HEK293 (cell line): ENCODE results near the gene RRP7A.

ENCODE experiments used
- EGR2 ChIP-seq: fragments of 450-650 bp; formaldehyde crosslinking; IDR thresholded peaks from 2 replicates; pipeline ENCODE4 v1.5.1; 2016; ENCODE audit warnings: low read depth, missing biosample characterization, missing genetic modification characterization
- GFI1B ChIP-seq: fragments of 450-650 bp; formaldehyde crosslinking; IDR thresholded peaks from 2 replicates; pipeline ENCODE4 v1.5.1; 2016; ENCODE audit warnings: missing biosample characterization, missing genetic modification characterization
- KLF1 ChIP-seq: fragments of 450-650 bp; formaldehyde crosslinking; IDR thresholded peaks from 2 replicates; pipeline ENCODE4 v1.5.1; 2016; ENCODE audit warnings: missing biosample characterization, missing genetic modification characterization
- KLF16 ChIP-seq: fragments of 450-650 bp; formaldehyde crosslinking; IDR thresholded peaks from 2 replicates; pipeline ENCODE4 v1.5.1; 2017; ENCODE audit warnings: missing biosample characterization, missing genetic modification characterization
- KLF8 ChIP-seq: fragments of 450-650 bp; formaldehyde crosslinking; IDR thresholded peaks from 2 replicates; pipeline ENCODE4 v1.5.1; 2016; ENCODE audit warnings: missing biosample characterization, missing genetic modification characterization
- PATZ1 ChIP-seq: fragments of 450-650 bp; formaldehyde crosslinking; IDR thresholded peaks from 2 replicates; pipeline ENCODE4 v1.5.1; 2016; ENCODE audit warnings: missing biosample characterization, missing genetic modification characterization
- PRDM1 ChIP-seq: fragments of 450-650 bp; formaldehyde crosslinking; IDR thresholded peaks from 2 replicates; pipeline ENCODE4; 2016; ENCODE audit warnings: missing biosample characterization, missing genetic modification characterization
- WT1 ChIP-seq: fragments of 450-650 bp; formaldehyde crosslinking; IDR thresholded peaks from 2 replicates; pipeline ENCODE4 v1.5.1; 2016; ENCODE audit warnings: missing biosample characterization, missing genetic modification characterization
- ZBTB20 ChIP-seq: fragments of 450-650 bp; formaldehyde crosslinking; IDR thresholded peaks from 2 replicates; pipeline ENCODE4 v1.5.1; 2016; ENCODE audit warnings: missing biosample characterization, missing genetic modification characterization
- ZBTB21 ChIP-seq: fragments of 450-650 bp; formaldehyde crosslinking; IDR thresholded peaks from 2 replicates; pipeline ENCODE4 v1.5.1; 2017; ENCODE audit warnings: missing biosample characterization, missing genetic modification characterization
- ZBTB7A ChIP-seq: fragments of 450-650 bp; formaldehyde crosslinking; IDR thresholded peaks from 2 replicates; pipeline ENCODE4 v1.5.1; 2016; ENCODE audit warnings: low read depth, missing biosample characterization, missing genetic modification characterization
- ZFHX2 ChIP-seq: fragments of 450-650 bp; formaldehyde crosslinking; conservative IDR thresholded peaks from 2 replicates; pipeline ENCODE4 v1.5.1; 2016; ENCODE audit warnings: missing biosample characterization, missing genetic modification characterization
- ZNF10 ChIP-seq: fragments of 450-650 bp; formaldehyde crosslinking; IDR thresholded peaks from 2 replicates; pipeline ENCODE4 v1.5.1; 2017; ENCODE audit warnings: missing biosample characterization, missing genetic modification characterization
- ZNF121 ChIP-seq: fragments of 450-650 bp; formaldehyde crosslinking; IDR thresholded peaks from 2 replicates; pipeline ENCODE4 v1.5.1; 2016; ENCODE audit warnings: missing biosample characterization, missing genetic modification characterization
- ZNF16 ChIP-seq: fragments of 450-650 bp; formaldehyde crosslinking; IDR thresholded peaks from 2 replicates; pipeline ENCODE4 v1.5.1; 2016; ENCODE audit warnings: low read depth, missing biosample characterization, missing genetic modification characterization
- ZNF221 ChIP-seq: fragments of 450-650 bp; formaldehyde crosslinking; IDR thresholded peaks from 2 replicates; pipeline ENCODE4 v1.5.1; 2017; ENCODE audit warnings: missing biosample characterization, missing genetic modification characterization, borderline replicate concordance
- ZNF248 ChIP-seq: fragments of 450-650 bp; formaldehyde crosslinking; IDR thresholded peaks from 2 replicates; pipeline ENCODE4 v1.5.1; 2017; ENCODE audit warnings: missing biosample characterization, missing genetic modification characterization
- ZNF292 ChIP-seq: fragments of 450-650 bp; formaldehyde crosslinking; IDR thresholded peaks from 2 replicates; pipeline ENCODE4 v1.5.1; 2016; ENCODE audit warnings: low read depth, missing biosample characterization, missing genetic modification characterization, borderline replicate concordance
- ZNF335 ChIP-seq: fragments of 450-650 bp; formaldehyde crosslinking; conservative IDR thresholded peaks from 2 replicates; pipeline ENCODE4 v1.5.1; 2016; ENCODE audit warnings: missing biosample characterization, missing genetic modification characterization
- ZNF341 ChIP-seq: fragments of 450-650 bp; formaldehyde crosslinking; IDR thresholded peaks from 2 replicates; pipeline ENCODE4; 2016; ENCODE audit warnings: low read depth, missing biosample characterization, missing genetic modification characterization
- ZNF501 ChIP-seq: fragments of 450-650 bp; formaldehyde crosslinking; IDR thresholded peaks from 2 replicates; pipeline ENCODE4 v1.5.1; 2016; ENCODE audit warnings: missing biosample characterization, missing genetic modification characterization
- ZNF561 ChIP-seq: fragments of 450-650 bp; IDR thresholded peaks from 2 replicates; pipeline ENCODE4 v1.5.1; 2018; ENCODE audit warnings: missing biosample characterization, missing genetic modification characterization, borderline replicate concordance
- ZNF664 ChIP-seq: fragments of 450-650 bp; formaldehyde crosslinking; IDR thresholded peaks from 2 replicates; pipeline ENCODE4 v1.5.1; 2016; ENCODE audit warnings: missing biosample characterization, missing genetic modification characterization
- ZNF701 ChIP-seq: fragments of 450-650 bp; formaldehyde crosslinking; IDR thresholded peaks from 2 replicates; pipeline ENCODE4 v1.5.1; 2016; ENCODE audit warnings: missing biosample characterization, missing genetic modification characterization
- TF ChIP-seq, protein P1 (sequence below): sonication (generic); formaldehyde crosslinking; IDR thresholded peaks from 2 replicates; pipeline ENCODE4 v1.8.1; 2022; ENCODE audit warnings: mild to moderate bottlenecking, moderate library complexity, missing genetic modification reagents
- TF ChIP-seq, protein P2 (sequence below): fragments of 450-650 bp; formaldehyde crosslinking; IDR thresholded peaks from 2 replicates; pipeline ENCODE4 v1.5.1; 2016; ENCODE audit warnings: missing biosample characterization, missing genetic modification characterization
- TF ChIP-seq, protein P3 (sequence below): fragments of 450-650 bp; formaldehyde crosslinking; IDR thresholded peaks from 2 replicates; pipeline ENCODE4 v1.5.1; 2016; ENCODE audit warnings: missing biosample characterization, missing genetic modification characterization
- TF ChIP-seq, protein P4 (sequence below): fragments of 450-650 bp; formaldehyde crosslinking; optimal IDR thresholded peaks from 2 replicates; pipeline ENCODE3; 2016; ENCODE audit warnings: missing biosample characterization, mild to moderate bottlenecking, missing genetic modification characterization
- TF ChIP-seq, protein P5 (sequence below): fragments of 450-650 bp; formaldehyde crosslinking; IDR thresholded peaks from 2 replicates; pipeline ENCODE4 v1.5.1; 2016; ENCODE audit warnings: missing biosample characterization, missing genetic modification characterization

RRP7A gene

GRCh38 chr22:42553475-42554361 is 34.1 kb upstream of the RRP7A start, which contains the start of gene SERHL2 (continued):
- TF ChIP-seq ZNF561 (tag by site-specific recombination), result no peak
- peak; percentile 72 for TF ChIP-seq KLF8 (tag by site-specific recombination)
- no peak for TF ChIP-seq GFI1B (tag by site-specific recombination)
- TF ChIP-seq ZFHX2 (tag by site-specific recombination), result peak; percentile 91
- peak; percentile 52; the same call in 1 of the 2 replicates for TF ChIP-seq ZNF335 (tag by site-specific recombination)
- no peak for TF ChIP-seq ZNF701 (tag by site-specific recombination)
- TF ChIP-seq ZBTB20, result peak; percentile 89
- peak; percentile 85 for TF ChIP-seq ZNF121
- TF ChIP-seq ZNF10, result no peak
- TF ChIP-seq ZBTB7A (tag by site-specific recombination), result peak; percentile 55; the same call in 1 of the 2 replicates
- no peak for TF ChIP-seq ZNF248
- TF ChIP-seq, protein P1, sequence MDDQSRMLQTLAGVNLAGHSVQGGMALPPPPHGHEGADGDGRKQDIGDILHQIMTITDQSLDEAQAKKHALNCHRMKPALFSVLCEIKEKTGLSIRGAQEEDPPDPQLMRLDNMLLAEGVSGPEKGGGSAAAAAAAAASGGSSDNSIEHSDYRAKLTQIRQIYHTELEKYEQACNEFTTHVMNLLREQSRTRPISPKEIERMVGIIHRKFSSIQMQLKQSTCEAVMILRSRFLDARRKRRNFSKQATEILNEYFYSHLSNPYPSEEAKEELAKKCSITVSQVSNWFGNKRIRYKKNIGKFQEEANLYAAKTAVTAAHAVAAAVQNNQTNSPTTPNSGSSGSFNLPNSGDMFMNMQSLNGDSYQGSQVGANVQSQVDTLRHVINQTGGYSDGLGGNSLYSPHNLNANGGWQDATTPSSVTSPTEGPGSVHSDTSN (CRISPR knock-in tag), result 0 out of 2 replicates have a peak, but pooled peaks have one; percentile 33
- TF ChIP-seq EGR2 (tag by site-specific recombination), result peak; percentile 80
- TF ChIP-seq, protein P2, sequence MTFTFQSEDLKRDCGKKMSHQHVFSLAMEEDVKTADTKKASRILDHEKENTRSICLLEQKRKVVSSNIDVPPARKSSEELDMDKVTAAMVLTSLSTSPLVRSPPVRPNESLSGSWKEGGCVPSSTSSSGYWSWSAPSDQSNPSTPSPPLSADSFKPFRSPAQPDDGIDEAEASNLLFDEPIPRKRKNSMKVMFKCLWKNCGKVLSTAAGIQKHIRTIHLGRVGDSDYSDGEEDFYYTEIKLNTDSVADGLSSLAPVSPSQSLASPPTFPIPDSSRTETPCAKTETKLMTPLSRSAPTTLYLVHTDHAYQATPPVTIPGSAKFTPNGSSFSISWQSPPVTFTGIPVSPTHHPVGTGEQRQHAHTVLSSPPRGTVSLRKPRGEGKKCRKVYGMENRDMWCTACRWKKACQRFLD (tag by site-specific recombination), result no peak
- TF ChIP-seq, protein P3, sequence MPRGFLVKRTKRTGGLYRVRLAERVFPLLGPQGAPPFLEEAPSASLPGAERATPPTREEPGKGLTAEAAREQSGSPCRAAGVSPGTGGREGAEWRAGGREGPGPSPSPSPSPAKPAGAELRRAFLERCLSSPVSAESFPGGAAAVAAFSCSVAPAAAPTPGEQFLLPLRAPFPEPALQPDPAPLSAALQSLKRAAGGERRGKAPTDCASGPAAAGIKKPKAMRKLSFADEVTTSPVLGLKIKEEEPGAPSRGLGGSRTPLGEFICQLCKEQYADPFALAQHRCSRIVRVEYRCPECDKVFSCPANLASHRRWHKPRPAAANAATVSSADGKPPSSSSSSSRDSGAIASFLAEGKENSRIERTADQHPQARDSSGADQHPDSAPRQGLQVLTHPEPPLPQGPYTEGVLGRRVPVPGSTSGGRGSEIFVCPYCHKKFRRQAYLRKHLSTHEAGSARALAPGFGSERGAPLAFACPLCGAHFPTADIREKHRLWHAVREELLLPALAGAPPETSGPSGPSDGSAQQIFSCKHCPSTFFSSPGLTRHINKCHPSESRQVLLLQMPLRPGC (tag by site-specific recombination), result no peak
- peak; percentile 75 for TF ChIP-seq KLF1 (tag by site-specific recombination)
- TF ChIP-seq WT1 (tag by site-specific recombination), result no peak
- TF ChIP-seq PATZ1 (tag by site-specific recombination), result peak; percentile 87
- no peak for TF ChIP-seq ZNF341 (tag by site-specific recombination)
- no peak for TF ChIP-seq ZNF16 (tag by site-specific recombination)
- TF ChIP-seq, protein P4, sequence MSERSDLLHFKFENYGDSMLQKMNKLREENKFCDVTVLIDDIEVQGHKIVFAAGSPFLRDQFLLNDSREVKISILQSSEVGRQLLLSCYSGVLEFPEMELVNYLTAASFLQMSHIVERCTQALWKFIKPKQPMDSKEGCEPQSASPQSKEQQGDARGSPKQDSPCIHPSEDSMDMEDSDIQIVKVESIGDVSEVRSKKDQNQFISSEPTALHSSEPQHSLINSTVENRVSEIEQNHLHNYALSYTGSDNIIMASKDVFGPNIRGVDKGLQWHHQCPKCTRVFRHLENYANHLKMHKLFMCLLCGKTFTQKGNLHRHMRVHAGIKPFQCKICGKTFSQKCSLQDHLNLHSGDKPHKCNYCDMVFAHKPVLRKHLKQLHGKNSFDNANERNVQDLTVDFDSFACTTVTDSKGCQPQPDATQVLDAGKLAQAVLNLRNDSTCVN (tag by site-specific recombination), result peak; percentile 64
- no peak for TF ChIP-seq PRDM1
- no peak for TF ChIP-seq ZNF292 (tag by site-specific recombination)
- TF ChIP-seq ZBTB21 (tag by site-specific recombination), result no peak
- no peak for TF ChIP-seq ZNF664 (tag by site-specific recombination)
- TF ChIP-seq, protein P5, sequence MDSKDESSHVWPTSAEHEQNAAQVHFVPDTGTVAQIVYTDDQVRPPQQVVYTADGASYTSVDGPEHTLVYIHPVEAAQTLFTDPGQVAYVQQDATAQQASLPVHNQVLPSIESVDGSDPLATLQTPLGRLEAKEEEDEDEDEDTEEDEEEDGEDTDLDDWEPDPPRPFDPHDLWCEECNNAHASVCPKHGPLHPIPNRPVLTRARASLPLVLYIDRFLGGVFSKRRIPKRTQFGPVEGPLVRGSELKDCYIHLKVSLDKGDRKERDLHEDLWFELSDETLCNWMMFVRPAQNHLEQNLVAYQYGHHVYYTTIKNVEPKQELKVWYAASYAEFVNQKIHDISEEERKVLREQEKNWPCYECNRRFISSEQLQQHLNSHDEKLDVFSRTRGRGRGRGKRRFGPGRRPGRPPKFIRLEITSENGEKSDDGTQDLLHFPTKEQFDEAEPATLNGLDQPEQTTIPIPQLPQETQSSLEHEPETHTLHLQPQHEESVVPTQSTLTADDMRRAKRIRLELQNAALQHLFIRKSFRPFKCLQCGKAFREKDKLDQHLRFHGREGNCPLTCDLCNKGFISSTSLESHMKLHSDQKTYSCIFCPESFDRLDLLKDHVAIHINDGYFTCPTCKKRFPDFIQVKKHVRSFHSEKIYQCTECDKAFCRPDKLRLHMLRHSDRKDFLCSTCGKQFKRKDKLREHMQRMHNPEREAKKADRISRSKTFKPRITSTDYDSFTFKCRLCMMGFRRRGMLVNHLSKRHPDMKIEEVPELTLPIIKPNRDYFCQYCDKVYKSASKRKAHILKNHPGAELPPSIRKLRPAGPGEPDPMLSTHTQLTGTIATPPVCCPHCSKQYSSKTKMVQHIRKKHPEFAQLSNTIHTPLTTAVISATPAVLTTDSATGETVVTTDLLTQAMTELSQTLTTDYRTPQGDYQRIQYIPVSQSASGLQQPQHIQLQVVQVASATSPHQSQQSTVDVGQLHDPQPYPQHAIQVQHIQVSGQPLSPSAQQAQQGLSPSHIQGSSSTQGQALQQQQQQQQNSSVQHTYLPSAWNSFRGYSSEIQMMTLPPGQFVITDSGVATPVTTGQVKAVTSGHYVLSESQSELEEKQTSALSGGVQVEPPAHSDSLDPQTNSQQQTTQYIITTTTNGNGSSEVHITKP (tag by site-specific recombination), result peak; percentile 35; the same call in 1 of the 2 replicates
- peak; percentile 64; the same call in 1 of the 2 replicates for TF ChIP-seq KLF16 (tag by site-specific recombination)
- 0 out of 2 replicates have a peak, but pooled peaks have one; percentile 39 for TF ChIP-seq ZNF501
- TF ChIP-seq ZNF221, result no peak
